LoVo (cell line): ENCODE results near the gene DPYSL4.

Experiments
- DNase-seq: peaks from one replicate; pipeline ENCODE4 v3.0.0-alpha.2; 2016; ENCODE audit warnings: low spot score

DPYSL4 gene

GRCh38 chr10:132163826-132164515 lies 22.8 kb upstream of the DPYSL4 start:
- no peak for DNase-seq

DNA sequence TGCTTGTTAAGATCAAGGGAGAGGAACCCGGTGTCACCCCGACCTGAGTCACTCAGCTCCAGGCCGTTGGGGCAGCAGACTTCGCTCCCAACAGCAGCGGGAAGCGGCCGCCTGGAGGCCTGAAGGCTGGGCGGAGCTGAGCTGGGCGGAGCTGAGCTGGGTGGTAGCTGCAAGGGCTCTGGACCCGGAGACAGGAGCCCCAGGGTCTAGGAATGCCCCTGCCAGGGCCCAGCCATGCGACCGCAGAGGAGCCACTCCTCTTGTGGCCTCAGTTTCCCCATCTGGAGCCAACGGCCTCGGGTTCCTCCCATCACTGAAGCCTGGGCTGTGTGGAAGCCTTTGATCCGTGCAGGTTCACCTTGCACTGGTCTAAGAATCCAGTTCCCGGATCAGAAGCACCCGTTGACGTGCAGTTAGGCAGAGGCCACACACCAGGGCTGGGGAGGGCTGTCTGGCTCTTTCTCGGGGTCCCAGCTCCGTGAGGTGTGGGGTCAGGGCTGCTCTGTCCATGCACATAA lies 21.9 kb upstream of the DPYSL4 start:
- DNase-seq = no peak

DNA sequence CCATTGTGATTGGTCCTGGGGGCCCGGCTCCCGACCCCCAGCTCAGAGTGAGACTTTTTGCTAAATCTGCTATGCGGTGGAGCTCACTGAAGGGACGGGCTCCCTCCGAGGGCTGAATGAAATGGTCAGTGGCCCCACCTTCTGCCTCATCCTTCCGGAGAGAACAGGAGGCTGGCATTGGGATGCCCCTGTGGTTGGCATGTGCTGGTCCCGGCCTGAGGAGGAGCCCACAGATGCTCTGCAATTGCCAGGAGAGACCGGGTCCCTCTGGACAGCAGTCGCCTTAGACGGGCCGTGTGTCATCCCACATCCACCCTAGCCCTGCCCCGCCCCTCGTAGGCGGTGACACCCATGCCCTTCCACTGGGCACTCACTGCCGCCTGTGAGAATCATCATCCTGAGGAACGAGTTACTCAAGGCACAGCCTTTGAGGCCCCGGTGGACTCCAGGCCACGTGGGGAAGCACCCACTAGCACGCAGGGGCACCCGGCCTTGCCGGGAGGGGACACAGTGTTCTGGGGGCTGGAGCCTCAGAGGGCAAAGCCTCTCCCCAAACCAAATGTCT lies 21.2 kb upstream of the DPYSL4 start:
- DNase-seq = no peak

- no peak for DNase-seq
These were observed 20.4 kb upstream of the DPYSL4 start for GRCh38 chr10:132166216-132166950.

- DNase-seq = no peak
These were observed 19.6 kb upstream of the DPYSL4 start for GRCh38 chr10:132167041-132167674.

DNA sequence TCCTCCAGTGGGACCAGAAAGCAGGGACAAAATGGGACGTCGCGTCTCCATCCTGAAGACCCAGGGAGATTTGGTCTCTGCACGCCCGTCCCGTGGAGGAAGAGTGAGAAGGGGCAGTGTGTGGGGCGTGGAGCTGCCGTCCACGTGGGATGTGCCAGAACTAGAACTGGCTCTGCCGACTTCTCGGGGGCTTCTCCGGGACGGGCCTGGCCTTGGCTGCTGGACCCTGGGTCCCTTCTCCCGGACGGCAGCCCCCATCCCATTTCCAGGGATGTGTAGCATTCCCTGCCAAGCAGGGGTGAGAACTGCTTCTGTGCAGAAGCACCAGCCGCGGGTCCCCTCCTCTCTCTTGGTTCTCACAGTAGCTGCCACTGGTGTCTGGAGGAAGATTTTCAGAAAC lies 18.8 kb upstream of the DPYSL4 start:
- no peak for DNase-seq

- no peak for DNase-seq
These were observed 18.1 kb upstream of the DPYSL4 start for GRCh38 chr10:132168571-132169030.

DNA sequence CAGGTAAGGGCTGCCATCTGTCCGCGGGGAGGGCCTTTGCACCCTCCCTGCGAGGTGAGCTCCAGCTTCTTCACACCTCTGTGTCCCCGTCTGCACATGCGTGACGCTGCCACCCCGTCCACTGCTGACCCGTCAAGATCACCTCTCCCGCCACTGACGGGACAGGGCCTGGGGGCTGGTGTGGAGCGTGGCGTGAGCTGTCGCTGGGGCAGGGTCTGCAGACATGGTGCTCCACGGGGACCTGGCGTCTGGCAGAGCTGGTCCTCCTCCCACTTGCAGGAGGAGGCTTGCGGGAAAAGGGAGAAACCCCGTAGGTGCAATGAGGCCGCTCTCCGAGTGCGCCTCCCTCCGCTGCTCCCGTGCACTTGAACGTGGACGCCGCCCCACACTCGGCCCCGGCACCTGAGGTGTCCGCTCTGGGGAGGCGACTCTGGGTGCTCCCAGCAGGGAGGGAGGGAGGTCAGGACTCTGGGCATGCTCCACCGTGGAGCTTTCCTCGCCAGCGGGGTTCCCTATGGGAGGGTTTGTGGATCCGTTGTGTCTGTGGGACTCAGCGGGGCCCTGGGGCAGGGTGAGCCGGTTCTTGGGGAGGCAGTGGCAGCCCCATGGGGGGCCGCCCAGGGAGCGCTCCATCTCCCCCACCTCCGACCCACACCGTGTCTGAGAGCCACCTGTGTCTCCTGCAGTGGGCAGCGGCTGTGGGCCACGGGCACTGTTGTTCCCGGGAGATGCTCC lies 17.6 kb upstream of the DPYSL4 start:
- DNase-seq = no peak

DNA sequence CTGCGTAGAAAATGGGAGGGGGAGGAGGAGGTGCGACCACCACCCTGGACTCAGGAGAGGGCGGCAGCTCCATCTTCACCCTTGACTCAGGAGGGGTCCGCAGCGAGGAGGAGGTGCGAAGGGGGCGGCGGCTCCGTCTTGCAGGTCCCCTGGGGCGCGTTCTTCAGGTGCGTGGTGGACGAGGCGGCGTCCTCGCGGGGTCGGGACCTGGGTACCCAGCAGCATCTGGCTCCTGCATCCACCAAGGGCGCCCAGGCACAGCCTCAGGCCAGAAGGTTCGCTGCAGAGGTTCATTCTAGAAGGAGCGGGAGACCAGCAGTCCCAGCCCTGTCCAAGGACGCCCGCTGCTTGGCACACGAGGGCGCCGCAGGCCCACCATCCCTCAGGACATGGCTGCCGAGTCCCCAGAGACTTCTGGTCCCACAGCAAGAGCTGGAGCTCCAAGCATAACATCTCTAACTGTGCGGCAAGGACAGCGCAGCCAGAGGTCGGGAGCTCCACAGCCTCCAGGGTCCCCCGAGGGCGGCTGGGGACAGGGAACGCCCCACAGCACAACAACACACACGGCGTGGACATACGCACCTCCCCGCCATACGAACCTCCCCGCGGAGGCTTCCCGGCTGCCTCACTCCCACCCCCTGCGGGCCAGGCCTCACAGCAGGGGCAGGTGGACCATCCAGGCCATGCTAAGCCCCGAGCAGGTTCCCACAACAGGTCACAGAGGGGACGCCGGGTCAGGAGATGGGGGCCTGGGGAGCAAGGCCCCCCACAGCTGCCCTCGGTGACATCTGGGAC lies 16.8 kb upstream of the DPYSL4 start:
- DNase-seq = no peak

DNA sequence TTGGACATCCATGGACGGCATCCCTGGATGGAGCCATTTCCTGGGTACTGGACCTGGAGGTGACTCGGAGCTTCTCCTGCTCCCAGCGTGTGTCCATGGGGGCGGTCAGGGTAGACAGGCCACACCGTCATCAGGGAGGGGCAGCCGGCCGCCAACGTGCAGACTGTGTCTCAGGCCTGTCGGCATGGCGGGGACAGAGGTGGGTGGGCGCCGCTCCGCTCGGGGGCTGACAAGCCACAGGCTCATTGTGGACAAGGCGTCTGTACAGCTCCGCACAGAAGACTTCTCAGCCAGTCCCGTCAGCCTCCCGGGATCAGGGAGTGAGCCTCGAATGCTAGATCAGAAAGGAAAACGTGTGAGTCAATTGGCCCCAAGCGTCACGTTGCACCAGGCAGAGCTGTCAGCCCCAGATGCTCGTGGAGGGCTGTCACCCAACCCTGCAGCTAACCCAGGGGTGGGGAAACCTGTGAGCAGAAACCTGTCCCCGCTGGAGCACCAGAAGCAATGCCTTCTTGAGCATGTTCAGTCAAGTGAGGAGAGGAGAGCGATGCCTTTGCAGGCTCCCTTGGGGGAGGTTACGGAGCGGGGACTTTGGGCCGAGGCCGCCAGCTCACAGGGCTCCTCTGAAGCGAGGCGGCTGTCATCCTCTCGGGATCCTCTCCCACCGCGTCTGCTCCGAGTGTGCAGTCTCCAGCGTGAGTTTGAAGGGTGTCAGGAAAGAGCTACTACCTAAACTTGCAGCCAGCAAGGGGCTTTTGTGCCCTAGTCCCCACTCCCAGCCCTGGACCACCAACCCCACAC lies 16.0 kb upstream of the DPYSL4 start:
- no peak for DNase-seq

DNA sequence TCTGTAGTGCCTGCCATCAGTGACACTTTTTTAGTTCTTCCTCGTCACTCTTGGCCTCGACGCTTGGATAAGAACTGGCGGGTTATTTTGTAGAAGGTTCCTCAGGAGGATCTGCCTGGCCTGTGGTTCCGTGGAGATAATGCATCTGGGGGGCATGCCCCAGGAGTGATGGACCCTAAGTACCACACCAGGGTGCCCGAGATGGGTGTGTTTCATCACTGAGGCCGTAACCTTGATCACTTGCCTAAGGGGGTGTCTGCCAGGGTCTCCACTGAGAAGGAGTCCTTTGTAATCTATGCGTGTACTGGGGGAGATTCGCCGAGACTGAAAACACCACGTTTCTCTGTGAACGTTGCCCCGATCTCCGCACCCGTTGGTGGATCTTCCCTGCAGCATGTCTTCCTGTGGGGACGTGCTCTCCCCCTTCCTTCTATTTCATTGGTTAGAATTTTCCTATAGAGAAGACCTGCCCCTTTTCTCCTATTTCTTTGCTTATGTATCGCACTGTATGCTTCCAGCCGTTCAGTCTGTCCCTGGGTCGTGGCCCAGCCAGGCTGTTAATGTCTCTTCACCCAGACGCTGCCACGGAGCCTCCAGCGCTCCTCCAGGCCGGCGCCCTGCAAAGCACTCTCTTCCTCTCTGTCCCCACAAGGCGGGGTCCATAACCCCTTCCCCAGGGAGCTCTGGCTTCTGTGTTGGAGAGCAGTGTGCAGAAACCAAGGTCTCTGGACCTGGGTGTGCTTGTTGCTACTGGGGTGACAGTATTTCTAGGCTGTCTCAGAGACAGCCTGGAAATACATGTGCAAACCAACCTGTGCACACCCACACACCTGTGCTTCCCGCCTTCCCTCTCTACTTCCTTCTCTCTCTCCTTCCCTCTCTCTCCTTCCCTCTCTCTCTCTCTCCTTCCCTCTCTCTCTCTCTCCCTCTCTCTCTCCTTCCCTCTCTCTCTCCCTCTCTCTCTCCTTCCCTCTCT lies 14.4 kb upstream of the DPYSL4 start:
- DNase-seq = no peak

DNA sequence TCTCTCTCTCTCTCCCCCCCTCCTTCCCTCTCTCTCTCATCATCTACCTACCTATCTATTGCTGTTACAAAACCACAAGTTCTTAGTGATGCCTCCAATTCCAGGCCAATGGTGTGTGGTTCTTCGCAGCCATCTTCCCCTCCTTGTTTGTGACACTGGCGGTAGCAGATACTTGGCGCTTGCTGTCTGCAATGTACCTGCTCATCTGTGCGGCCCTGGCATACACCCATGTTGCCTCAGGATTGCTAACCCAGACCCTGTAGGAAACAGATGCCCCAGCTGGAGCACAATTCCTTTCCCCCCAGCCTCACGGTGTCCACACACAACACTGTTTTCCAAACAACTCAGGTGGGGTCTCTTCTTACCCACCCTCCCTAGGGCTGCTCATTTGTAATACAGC lies 13.6 kb upstream of the DPYSL4 start:
- DNase-seq = no peak

GRCh38 chr10:132174237-132174636 lies 12.5 kb upstream of the DPYSL4 start:
- no peak for DNase-seq

GRCh38 chr10:132175408-132175807 lies 11.3 kb upstream of the DPYSL4 start:
- no peak for DNase-seq

GRCh38 chr10:132175907-132176581 lies 10.7 kb upstream of the DPYSL4 start:
- no peak for DNase-seq

DNA sequence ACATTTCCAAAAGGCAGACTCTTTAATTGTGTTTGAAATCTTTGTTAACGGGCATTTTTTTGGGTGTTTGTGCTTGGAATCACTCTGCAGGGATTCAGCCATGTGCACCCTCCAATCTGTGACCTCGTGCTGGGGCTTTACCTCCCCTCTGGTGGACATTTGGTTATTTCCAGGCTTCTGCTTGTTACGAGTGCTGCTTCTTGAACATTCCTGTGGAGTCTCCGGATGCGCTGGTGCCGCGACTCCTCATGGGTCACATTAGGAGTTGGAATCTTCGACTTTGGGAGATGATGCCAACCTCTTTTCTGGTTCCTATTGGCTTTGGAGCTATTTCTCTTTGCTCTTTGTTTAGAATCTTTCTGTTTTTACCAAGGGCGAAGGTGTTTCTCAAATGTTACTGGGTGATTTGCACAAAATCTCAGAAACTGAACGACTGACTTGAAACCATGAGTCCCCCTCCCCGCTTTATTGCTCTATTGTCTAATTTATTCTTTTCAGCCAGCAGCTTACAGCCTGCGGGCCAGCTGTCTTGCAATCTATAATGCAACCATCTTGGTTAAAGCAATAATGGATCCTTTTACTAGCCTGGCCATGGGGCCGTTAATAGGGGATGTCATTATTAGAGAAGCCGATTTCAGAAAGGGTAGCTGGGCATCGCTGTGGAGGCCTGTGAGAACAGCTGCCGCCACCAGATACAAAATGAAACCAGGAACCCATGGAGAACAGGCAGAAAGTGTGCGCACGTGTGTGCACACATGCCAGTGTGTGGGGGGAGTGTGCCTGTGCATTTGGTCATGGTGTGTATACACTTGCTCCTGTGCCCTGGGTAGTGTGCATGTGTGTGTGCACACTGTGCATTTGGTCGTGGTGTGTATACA lies 9.9 kb upstream of the DPYSL4 start:
- DNase-seq = no peak

GRCh38 chr10:132178046-132178445 lies 8.7 kb upstream of the DPYSL4 start:
- DNase-seq = no peak
